Ureter (tissue), 1 donor: ENCODE measurements around the gene VPS18. TPM values are rescaled to one million over a fixed set of nuclear protein-coding genes. Genes with fewer than 3 reads are reported as not detected.
A peak's percentile ranks its signal among the peaks of the same experiment; 100 is the strongest.

ENCODE experiments used
- DNase-seq: peaks from one replicate; pipeline ENCODE4 v3.0.0-alpha.2; 2020; ENCODE audit warnings: low spot score
- total RNA-seq: library from RNA; stranded (reverse); gene quantifications from one replicate; pipeline ENCODE4 v1.2.4, GENCODE V29; 2023
- donor health status: DM: yes; HTN: yes; CAD: no.

VPS18 gene
- total RNA-seq, 1 donor from 2014 or later: 30.0 TPM

- peak; percentile 84 for DNase-seq
Observed at GRCh38 chr15:40871749-40872617, 22.3 kb upstream of the VPS18 start.

GRCh38 chr15:40872791-40873693 lies 21.2 kb upstream of the VPS18 start:
- DNase-seq: no peak

- DNase-seq: peak; percentile 73
Observed at GRCh38 chr15:40873694-40874561, 20.3 kb upstream of the VPS18 start, which contains the start of gene RHOV. RHOV (minus strand) TSS chr15:40874234; CDS start chr15:40874139, 95 bp downstream.

DNA sequence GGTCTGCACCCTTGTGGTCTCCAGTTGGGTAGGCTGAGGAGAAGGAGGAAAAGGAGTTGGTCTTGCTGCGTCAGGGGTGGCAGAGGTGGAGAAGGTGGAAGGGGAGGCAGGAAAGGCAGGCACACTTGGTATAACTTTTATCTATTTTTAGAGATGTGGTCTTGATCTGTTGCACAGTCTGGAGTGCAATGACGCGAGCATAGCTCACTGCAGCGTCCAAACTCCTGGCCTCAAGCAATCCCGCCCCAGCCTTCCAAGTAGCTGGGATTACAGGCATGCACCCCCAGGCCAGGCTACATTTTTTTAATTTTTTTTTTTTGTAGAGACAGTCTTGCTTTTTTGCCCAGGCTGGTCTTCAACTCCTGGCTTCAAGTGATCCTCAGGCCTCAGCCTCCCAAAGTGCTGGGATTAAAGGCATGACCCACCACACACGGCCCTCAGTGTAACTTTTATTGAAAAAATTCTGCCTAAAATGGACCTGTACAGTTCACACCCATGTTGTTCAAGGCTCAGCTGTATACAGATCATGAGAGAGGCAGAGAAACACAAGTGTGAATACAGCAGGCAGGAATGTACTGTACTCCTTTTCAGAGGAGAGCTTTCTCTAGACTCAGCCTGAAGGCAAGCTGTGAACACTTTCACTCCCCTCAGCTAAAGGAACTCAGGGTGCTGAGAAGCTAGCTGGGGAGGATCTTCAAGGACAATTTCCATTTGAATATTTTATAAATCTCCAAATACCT lies 18.1 kb upstream of the VPS18 start:
- DNase-seq: no peak

DNA sequence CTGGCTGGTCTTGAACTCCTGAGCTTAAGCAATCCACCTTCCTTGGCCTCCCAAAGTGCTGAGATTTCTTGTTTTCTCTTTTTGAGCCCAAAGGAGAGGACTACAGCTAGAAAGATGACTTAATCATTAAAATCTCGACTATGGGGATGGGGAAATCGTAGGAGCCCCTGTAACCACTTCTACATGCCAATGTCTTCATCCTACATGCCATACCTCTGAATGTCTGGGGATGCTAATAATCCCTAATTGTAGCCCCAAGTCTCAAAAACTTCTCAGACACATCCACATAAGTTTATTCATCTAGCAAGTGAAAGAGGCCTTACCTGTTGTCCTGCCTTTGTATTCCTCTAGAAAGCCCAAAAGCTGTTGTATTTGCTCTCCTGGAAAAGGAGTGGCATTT lies 16.6 kb upstream of the VPS18 start:
- no peak for DNase-seq

DNA sequence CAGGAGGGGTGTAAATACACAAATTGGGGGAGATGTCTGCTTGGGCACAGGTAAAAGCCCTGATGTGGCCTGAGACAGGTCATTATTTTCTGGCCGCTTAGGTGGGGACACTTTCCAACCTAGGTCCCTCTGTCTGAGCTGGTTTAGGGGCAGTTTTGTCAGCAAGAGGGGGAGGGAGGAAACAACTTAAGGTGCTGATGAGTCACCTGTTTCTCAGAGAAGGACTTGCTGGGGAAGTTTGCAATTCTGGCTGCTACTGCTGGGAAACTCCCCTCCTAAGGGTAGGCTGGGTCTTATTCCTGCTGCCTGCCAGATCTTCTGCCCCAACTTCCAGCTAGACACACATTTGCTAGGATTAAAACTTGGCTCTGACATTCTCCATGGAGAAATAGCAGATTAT lies 15.5 kb upstream of the VPS18 start:
- DNase-seq: no peak

DNA sequence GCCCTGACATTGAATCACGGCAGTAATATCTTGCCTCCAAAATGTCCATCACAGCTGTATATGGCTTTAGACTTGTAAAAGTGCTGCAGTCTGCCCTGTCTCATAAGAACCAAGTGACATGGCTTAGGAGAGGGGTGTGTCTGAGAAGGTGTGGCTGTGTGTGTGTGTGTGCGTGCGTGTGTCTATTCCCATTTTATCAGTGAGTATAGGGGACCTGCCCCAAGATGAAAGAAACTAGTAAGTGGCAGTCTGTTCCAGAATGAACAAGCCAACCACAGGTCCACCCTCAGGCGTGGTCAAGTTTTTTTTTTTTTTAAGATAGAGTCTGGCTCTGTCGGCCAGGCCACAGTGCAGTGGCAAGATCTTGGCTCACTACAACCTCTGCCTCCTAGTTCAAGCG lies 14.6 kb upstream of the VPS18 start:
- no peak for DNase-seq

GRCh38 chr15:40881351-40881750 lies 12.9 kb upstream of the VPS18 start:
- DNase-seq: no peak

GRCh38 chr15:40886586-40886985 lies 7.7 kb upstream of the VPS18 start:
- DNase-seq: no peak

DNA sequence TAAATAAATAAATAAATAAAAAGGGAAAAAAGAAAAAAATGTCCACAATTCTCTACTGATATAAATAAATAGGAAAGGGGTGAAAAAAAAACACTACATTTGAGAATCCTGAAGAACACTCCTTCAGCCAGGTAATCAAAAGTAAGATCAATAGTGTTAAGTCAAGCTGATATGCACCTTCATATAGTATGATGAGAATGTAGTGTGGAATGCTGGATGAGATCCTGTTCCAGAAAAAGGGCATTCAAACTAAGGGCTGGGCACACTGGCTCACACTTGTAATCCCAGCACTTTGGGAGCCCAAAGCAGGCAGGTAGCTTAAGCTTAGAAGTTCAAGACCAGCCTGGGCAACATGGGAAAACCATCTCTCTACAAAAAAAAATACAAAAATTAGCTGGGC lies 5.1 kb upstream of the VPS18 start:
- no peak for DNase-seq

GRCh38 chr15:40891138-40891537 lies 3.1 kb upstream of the VPS18 start:
- no peak for DNase-seq

GRCh38 chr15:40891810-40892446 lies 2.3 kb upstream of the VPS18 start:
- no peak for DNase-seq

GRCh38 chr15:40892447-40893012 lies 1.7 kb upstream of the VPS18 start:
- no peak for DNase-seq

GRCh38 chr15:40893019-40893670 lies 1.1 kb upstream of the VPS18 start:
- DNase-seq: no peak

- DNase-seq: no peak
Observed at GRCh38 chr15:40894681-40895448, 615 bp downstream of the VPS18 start.

GRCh38 chr15:40899536-40900207 lies 5.4 kb downstream of the VPS18 start:
- DNase-seq: no peak

- DNase-seq: no peak
Observed at GRCh38 chr15:40900256-40901052, 6.2 kb downstream of the VPS18 start.
